HG02610 (cell line): ENCODE data around the gene OPN1SW.
A peak's percentile ranks its signal among the peaks of the same experiment; 100 is the strongest.

Experiments used
- ATAC-seq: cut with Tn5 transposase; IDR thresholded peaks from one replicate; pipeline ENCODE4 v1.9.1; 2021; ENCODE audit warnings: mild to moderate bottlenecking, moderate library complexity; ENCODE audit not compliant: unreplicated experiment

OPN1SW gene

GRCh38 chr7:128775744-128776474 lies at the start of gene OPN1SW:
Gene OPN1SW, minus strand, starts transcription at chr7:128775794. Its CDS starts 13 bp downstream, at chr7:128775781.
- no peak for ATAC-seq

- ATAC-seq = no peak
These were observed 46.1 kb upstream of the OPN1SW start for GRCh38 chr7:128821724-128822123.

GRCh38 chr7:128818694-128819093 lies 43.1 kb upstream of the OPN1SW start:
- no peak for ATAC-seq

GRCh38 chr7:128815289-128815942 lies 39.8 kb upstream of the OPN1SW start:
- ATAC-seq = no peak

GRCh38 chr7:128814499-128814898 lies 38.9 kb upstream of the OPN1SW start:
- no peak for ATAC-seq

- no peak for ATAC-seq
These were observed 37.0 kb upstream of the OPN1SW start for GRCh38 chr7:128812514-128813168.

- ATAC-seq = no peak
These were observed 36.2 kb upstream of the OPN1SW start for GRCh38 chr7:128811631-128812430.

GRCh38 chr7:128810997-128811396 lies 35.4 kb upstream of the OPN1SW start:
- no peak for ATAC-seq

- ATAC-seq = no peak
These were observed 34.9 kb upstream of the OPN1SW start for GRCh38 chr7:128810473-128810872.

- no peak for ATAC-seq
These were observed 33.8 kb upstream of the OPN1SW start for GRCh38 chr7:128809363-128809762.

GRCh38 chr7:128807191-128807590 lies 31.6 kb upstream of the OPN1SW start:
- ATAC-seq = no peak

- ATAC-seq = no peak
These were observed 29.6 kb upstream of the OPN1SW start for GRCh38 chr7:128805225-128805624.

- ATAC-seq = no peak
These were observed 28.9 kb upstream of the OPN1SW start for GRCh38 chr7:128804484-128804883.

GRCh38 chr7:128801667-128802418 lies 26.2 kb upstream of the OPN1SW start:
- ATAC-seq = no peak

GRCh38 chr7:128801003-128801402 lies 25.4 kb upstream of the OPN1SW start:
- no peak for ATAC-seq

GRCh38 chr7:128800567-128800966 lies 25.0 kb upstream of the OPN1SW start:
- ATAC-seq = peak; percentile 65

- ATAC-seq = no peak
These were observed 23.9 kb upstream of the OPN1SW start for GRCh38 chr7:128799451-128799850.

GRCh38 chr7:128796327-128796726 lies 20.7 kb upstream of the OPN1SW start:
- ATAC-seq = no peak

GRCh38 chr7:128795129-128795528 lies 19.5 kb upstream of the OPN1SW start:
- no peak for ATAC-seq

GRCh38 chr7:128794436-128794835 lies 18.8 kb upstream of the OPN1SW start:
- ATAC-seq = no peak
